ENCODE data around the gene RIPOR2.
"Not testable (repeated sequence)": the region's sequence is repeated elsewhere in the genome, so short reads cannot be mapped to it uniquely, and the experiment has no call there.

Gene RIPOR2

DNA sequence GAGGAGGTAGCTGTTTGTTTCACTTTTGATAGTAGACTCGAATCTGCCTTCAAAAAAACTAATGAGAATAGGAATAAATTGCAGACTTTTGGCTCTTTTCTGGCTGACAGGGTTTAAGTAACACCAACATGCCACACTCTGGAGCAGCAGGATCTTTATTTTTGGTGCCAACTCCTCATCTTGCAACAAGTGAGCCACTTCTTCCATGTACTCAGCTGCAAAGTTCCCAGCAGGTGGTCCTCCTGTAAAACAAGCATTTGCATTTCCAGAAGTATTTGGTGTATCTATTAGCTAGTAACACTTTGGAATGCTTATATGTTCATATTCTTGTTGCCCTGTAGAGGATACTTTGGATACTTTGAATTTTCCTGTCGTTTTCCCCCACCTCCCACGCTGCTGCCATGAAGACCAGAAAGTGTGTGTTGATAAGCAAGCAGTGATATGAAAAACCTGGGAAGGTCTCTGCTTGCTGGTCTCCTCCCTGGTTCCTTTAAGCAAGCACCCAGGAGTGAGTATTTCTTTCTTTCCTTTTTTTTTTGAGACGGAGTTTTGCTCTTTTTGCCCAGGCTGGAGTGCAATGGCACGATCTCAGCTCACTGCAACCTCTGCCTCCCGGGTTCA is 138.1 kb downstream of the RIPOR2 start:
- no peak for DNase-seq

DNA sequence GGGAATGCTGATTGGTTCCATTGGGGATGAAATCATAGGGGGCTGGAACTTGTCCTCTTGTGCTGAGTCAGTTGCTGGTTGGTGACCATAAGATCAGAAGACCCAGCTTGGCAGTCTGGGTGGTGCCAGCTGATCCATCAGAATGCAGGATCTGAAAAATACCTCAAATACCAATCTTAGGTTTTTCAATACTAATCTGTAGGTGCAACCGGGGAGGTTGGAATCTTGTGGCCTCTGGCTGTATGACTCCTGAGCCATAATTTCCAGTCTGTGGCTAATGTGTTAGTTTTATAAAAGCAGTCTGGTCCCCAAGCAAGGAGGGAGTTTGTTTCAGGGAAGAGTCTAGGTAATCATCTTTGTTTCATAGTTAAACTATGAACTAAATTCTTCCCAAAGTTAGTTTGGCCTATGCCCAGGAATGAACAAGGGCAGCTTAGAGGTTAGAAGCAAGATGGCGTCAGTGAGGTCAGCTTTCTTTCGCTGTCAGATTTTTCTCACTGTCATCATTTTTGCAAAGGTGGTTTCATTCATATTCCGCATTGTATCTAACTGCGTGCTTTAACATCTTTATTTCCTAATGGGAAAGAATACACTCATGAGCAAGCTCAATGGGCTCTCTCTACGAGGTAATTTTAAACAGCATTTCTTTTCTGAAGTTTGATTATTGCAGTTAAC is 139.0 kb downstream of the RIPOR2 start:
- no peak for DNase-seq

DNA sequence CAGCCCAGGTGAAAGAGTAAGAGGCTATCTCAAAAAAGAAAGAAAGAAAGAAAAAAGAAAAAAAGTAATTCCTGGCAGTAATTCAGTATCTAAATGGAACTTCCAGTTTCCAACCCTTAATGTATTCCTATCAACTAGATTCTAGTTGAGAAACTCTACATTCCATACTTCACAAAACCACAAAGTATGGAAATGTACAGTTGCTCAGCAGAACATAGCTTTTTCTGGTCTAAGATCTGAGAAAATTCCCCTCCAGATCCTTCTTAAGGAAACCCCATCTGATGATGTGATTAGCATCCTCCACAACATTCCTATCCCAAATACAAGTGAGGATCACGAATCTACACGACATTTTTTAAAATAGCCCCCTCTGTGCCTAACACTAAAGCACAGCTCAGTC is 140.7 kb downstream of the RIPOR2 start:
- DNase-seq = no peak

- DNase-seq = no peak
Observed at GRCh38 chr6:24788031-24788665, 147.6 kb downstream of the RIPOR2 start.

DNA sequence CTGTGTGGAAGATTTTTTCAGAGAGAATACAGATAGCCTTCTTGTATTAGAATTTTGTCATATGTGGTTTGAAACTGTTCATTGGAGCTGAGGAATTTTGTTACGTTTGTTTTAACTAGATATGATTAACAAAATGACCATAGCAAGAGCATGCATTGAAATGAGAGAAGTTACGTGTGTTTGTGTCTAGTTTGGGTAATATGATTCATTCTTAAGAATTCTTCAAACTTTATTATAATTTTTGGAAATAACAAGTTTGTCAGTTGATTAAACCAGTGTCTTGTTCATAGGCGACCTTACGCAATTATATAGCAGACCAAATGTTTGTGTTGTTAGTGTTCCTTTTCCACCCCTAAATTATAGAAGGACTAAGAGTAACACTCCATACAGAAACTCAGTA is 155.6 kb downstream of the RIPOR2 start:
- DNase-seq = no peak

- no peak for DNase-seq
Observed at GRCh38 chr6:24779416-24780016, 156.2 kb downstream of the RIPOR2 start.

DNA sequence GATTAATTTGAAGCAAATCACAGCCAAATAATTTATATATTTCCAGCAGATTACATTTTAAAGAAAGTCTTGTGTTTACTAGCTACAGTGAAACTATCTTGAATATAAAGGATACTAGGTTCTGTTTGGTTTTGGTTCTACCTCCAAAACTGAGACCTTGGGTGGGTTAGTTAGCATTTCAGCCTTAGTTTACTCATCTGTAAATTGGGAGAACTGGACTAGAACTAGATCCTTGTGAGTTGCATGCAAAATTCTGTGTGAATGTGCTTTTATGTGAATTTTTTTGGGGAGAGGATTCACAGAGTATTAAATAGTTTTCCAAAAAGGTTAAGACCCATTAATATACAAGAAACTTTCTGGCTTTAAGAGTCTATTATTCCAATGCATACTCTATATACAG is 156.9 kb downstream of the RIPOR2 start:
- DNase-seq = no peak

DNA sequence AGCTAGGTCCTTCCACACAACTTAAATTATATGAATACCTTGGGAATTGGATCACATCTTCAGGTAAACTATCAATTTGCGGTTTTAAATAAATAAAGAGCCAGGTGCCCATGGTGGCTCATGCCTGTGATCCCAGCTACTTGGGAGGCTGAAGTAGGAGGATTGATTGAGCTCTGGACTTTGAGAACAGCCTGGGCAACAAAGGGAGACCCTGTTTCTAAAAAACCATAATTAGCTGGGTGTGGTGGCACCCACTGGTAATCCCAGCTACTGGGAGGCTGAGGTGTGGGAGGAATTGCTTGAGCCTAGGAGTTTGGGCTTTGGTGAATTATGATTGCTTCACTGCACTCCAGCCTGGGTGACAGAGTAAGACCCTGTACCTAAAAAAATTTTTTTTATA is 157.6 kb downstream of the RIPOR2 start:
- no peak for DNase-seq

DNA sequence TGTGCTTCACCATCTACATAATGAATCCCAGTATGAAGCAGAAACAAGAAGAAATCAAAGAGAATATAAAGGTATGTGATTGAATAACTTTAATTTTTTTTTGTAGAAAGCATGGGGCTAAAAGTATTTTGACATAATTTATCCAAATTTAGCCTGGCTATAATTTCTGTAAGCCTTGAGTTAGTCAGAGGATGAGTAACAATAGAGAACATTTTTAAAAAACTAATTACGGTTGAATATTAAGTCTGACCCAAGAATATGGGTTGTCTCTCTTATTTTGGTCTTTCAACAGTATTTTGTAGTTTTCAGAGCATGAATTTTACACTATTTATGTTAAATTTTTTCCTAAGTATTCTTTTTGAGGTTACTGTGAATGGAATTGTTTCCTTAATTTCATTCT is 158.5 kb downstream of the RIPOR2 start:
- DNase-seq = no peak

DNA sequence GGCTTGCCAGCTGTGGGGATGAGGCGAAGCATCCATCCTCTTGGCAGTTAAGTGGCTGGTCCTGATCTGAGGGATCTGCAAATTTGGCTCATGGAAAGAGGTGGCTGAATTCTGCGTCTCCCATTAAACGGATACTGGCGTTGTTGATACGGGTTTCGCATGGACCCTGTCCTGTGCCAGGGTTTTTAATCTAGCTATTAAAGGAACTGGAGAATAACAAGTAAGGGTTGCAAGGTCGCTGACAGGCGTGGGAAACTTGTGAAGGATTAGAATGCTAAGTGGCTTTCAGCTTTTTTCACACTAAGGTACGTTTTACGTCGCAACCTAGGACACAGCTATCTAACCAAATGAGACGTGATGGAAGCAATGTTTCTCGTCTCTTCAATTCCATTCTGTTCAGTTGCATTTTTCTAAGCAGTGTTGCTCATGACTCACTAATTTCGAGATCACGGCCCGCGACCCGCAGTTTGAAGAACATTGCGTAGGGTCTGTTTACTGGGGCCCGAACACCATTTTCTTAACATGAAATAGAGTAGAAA is 160.2 kb downstream of the RIPOR2 start:
- no peak for DNase-seq

- peak; percentile 97 for DNase-seq
Observed at GRCh38 chr6:24774696-24775519, 160.9 kb downstream of the RIPOR2 start, which contains the start of gene GMNN. Gene GMNN, plus strand, starts transcription at chr6:24774937. Its CDS starts 2,310 bp downstream, at chr6:24777247.

GRCh38 chr6:24768361-24768760 is 167.4 kb downstream of the RIPOR2 start:
- no peak for DNase-seq

GRCh38 chr6:24766680-24767462 is 168.9 kb downstream of the RIPOR2 start:
- DNase-seq = no peak

DNA sequence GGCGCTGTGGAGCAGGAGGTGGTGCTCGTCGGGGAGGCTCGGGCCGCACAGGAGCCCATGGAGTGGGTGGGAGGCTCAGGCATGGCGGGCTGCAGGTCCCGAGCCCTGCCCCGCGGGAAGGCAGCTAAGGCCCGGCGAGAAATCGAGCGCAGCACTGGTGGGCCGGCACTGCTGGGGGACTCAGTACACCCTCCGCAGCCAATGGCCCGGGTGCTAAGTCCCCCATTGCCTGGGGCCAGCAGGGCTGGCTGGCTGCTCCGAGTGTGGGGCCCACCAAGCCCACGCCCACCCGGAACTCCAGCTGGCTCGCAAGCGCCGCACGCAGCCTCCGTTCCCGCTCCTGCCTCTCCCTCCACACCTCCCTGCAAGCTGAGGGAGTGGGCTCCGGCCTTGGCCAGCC is 169.8 kb downstream of the RIPOR2 start:
- not testable (repeated sequence) for DNase-seq

GRCh38 chr6:24764833-24765828 is 170.6 kb downstream of the RIPOR2 start:
- DNase-seq = not testable (repeated sequence)

GRCh38 chr6:24763578-24763977 is 172.2 kb downstream of the RIPOR2 start:
- no peak for DNase-seq

DNA sequence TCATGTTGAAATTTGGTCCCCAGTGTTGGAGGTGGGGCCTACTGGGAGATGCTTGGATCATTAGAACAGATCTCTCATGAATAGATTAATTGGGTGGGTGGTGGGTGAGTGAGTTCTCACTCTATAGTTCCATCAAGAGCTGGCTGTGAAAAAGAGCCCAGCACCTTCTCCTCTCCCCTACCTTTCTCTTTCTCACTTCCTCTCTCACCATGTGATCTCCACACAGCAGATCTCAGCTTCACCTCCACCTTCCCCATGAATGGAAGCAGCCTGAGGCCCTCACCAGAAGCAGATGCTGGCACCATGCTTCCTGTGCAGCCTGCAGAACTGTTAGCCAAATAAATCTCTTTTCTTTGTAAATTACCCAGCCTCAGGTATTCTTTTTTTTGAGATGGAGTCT is 173.9 kb downstream of the RIPOR2 start:
- DNase-seq = no peak

DNA sequence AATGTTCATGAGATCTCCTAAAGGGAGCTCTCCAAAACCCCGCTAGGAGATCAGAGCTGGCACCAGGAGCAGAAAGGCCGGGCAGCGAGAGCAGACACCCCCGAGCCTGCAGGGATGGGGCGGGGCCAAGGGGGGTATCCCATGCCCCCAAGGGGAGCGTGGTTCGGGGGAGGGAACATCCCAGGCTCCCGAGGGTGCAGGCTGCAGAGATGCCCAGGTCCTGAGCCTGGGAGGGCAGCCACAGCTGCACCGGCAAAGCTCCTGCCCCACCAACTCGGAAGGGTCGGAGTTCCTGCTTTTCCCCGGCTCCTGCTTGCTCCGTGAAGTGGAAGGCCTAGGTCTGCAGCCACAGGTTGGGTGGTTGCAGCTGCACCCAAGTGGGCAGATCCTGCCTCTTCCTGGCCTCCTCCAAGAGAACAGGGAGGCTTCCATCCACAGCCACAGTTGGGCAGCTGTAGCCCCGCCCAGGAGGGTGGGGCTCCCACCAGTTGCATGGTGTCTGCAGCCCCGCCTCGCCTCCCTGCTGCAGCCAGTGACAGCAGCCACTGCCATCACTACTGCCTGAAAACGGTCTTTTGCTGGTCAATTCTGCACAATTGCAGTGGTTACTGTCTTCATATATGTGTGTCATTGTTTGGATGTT is 174.4 kb downstream of the RIPOR2 start:
- DNase-seq = no peak

DNA sequence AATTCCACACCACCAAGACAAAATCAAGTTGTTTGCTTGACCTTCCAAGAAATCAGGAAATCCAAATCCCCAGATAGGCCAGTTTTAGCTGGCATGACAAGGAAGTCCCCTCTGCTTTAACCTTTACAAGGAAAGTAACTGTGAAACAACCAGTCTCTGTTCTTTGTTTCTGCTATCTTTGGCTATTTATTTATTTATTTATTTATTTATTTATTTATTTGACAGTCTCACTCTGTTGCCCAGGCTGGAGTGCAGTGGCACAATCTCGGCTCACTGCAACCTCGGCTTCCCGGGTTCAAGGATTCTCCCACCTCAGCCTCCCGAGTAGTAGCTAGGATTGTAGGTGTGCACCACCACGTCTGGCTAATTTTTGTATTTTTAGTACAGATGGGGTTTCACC is 175.6 kb downstream of the RIPOR2 start:
- DNase-seq = no peak

DNA sequence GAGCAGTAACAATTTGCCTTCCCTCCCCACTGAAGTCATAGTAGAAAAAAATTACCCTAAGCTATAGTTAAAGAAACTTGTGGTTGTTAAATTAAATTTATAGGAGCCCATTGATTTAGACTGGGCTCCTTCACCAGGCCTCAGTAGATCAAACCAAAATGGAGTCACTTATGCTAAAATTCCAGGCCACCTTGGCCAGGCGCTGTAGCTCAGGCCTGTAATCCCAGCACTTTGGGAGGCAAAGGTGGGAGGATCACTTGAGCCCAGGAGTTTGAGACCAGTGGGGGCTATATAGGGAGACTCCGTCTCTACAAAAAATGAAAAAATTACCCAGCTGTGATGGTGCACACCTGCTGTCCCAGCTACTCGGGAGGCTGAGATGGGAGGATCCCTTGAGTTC is 176.0 kb downstream of the RIPOR2 start:
- no peak for DNase-seq

Data from effector CD8-positive, alpha-beta T cell (primary cell).